Measurements from ENCODE around the gene GLRX5.

GLRX5 gene

GRCh38 chr14:95536036-95536593 lies 1.3 kb downstream of the GLRX5 start:
- no peak for DNase-seq

- DNase-seq, result no peak
These were observed 1.8 kb downstream of the GLRX5 start for GRCh38 chr14:95536671-95537070.

DNA sequence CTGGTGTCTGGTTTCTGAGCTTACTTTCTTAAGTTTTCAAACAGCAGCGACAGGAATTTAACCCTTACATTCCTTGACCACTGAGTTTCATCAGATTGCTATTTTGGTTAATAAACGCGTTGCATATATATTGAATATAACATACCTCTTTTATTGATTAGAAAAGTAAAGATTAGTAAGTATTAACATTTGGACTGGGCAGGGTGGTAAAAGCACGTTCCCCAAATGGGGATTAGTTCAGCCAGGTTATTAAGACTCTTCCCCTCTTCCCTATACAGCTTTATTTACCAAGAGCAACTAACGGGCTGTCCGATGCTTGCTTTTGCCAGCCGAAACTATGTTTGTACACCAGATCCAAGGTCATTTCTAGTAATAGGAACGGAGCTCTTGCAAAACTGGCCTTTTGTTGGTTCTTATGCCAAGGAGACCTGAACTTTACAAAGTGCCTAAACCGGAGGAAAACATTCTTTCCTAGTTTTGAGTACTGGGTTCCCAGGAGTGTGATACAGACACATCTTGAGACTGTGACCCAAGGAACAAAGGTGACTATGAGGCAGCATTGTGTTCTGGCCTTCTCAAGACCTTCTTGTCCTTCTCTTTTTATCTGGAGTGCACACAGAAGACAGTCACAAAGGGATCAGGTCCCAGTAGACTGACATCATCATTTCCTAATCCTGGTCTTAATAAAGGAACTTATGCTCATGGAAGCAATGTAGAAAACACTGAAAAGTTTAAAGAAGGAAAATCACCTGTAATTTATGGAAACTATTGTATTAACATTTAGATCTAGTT lies 2.6 kb downstream of the GLRX5 start:
- no peak for DNase-seq

- no peak for DNase-seq
These were observed 4.1 kb downstream of the GLRX5 start for GRCh38 chr14:95538801-95539509.

DNA sequence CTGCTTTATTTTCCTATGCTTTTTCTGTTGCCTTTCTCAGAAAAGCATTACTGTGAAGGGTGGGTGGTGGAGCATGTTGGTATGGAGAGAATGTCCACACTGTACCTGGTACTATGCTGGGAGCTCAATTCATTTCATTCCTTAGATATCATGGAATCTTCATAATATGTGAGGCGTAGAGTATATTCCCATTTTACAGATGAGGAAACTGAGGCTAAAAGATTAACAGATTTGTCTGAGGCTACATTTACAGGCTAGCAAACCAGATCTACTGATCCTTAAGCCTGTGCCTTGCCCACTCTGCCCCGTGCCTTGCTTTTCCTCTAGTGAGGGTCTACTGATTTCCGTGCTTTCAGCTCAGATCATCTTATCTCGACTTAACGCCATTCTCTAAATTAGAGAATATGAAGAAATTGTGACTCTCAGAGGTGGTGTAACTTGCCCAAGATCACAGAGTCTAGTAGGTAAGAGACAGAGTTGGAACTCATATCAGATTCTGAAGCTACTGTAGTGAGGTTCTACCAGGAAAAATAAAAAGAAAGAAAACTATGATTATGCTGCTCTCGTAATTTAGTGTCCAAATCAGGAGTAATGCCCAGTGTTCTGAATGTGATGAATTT lies 5.5 kb downstream of the GLRX5 start:
- no peak for DNase-seq

DNA sequence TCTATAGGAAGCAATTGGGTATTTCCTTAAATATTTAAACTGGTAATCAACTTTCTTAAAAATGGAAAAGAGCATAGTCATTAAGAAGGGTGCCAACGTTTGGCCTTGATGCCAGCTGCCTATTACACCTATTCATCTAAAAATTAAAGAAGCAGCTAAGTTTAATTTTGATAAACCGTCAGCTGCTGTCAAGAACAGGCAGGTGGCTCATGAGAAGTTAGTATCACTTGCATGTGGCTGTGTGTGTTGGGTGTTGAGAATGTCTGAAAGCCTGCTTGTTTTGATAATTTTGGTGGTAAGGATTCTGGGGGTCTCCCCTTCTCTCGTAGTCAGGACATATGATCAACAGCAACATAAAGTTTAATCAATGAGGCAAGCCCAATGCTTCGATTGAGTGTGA lies 6.5 kb downstream of the GLRX5 start:
- DNase-seq, result no peak

GRCh38 chr14:95541932-95542930 lies 7.4 kb downstream of the GLRX5 start:
- no peak for DNase-seq

GRCh38 chr14:95543021-95543420 lies 8.2 kb downstream of the GLRX5 start:
- DNase-seq, result no peak

DNA sequence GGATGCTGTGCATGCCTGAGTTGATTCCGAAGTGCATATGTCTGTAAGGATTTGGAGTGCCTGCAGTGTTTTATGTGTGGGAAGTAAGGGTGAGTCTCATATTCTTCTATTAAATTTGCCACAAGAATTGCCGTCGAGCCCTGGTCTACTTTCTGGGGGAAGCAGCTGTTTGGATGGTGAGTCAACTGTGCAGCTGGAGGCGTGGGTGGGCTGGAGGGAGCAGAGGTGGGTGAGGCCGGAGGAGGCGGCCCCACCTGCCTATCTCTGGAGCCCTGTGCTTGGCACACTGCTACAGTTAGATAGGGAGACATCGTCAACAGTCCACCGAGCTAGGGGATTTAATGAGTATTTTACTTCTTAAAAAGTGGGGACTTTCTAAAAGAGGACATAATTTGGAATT lies 9.7 kb downstream of the GLRX5 start:
- no peak for DNase-seq

DNA sequence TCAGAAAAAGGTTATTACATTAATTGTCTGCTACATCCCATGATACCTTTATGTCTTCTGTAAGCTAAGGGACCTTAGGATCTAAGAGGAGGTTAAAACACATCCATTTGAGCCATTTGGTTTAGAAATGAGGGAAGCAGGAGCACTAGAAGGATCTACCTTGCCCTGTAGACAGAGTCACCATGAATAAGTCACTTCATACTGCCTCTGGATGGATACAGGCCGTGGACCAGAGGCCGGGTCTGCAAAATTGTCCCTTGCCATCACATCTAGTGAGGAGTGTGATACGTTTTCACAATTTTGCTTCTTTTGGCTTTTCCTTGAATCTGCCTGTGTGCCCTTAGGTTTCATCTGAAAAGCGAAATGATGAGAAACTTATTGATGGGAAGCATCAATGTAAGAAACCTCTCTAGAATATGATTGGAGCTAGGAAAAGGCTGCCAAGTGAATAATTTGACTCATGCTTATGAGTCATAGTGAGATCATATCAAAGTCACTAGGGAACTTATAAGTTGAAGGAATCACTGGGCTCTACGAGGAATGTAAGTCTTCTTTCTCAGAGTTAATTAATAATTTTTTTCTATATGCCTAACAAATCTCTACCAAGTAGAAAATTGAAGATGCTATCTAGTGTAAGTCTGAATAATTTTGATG lies 10.8 kb downstream of the GLRX5 start:
- DNase-seq, result peak; percentile 79

DNA sequence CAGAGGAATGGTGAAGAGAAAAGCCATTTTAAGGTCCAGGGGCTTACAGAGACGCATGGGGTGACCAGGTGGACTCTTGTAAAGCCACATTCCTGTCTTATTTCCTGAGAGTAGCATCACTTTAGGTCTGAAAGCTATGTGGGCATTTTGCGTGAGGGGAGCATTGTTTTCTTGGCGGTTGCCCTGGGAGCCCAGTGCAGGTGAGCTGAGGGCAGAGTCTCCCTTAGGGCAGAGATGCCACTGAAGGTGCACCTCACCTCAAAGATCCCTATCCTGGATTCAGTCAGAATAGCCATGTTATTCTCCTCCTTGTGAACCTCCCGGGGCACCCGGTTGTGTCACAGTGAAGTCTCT lies 12.4 kb downstream of the GLRX5 start:
- DNase-seq, result no peak

DNA sequence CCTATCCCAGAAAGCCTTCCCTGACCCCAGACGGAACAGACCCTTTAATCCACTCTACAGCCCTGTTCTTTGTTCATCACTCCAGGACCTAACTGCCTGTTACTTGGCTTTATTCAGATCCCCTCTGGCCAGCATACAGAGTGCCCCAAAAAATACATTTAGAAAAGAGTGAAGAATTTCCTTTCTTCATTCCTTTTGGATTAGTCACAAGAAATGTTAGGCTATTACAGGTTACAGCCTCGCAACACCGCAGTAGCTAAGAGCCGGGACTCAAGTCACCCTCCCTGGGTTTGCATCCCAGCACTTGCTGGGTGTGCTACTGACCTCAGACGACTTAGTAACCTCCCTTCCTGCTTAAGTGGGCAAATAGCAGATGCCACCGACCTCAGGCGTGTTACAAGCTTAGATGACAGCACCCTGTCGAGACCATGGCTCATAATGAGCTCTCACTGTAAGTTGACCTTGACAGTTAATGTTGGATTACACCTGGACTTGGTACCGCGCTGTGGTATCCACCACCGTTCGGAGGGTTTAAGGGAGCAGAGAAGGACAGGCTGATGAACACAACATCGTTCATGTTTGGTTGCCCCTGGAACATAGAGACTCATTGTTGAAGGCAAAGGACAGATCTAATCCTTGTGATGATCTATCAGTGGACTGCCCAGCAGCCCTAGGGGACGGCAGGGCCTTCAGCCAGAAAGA lies 12.9 kb downstream of the GLRX5 start:
- DNase-seq, result peak; percentile 45

DNA sequence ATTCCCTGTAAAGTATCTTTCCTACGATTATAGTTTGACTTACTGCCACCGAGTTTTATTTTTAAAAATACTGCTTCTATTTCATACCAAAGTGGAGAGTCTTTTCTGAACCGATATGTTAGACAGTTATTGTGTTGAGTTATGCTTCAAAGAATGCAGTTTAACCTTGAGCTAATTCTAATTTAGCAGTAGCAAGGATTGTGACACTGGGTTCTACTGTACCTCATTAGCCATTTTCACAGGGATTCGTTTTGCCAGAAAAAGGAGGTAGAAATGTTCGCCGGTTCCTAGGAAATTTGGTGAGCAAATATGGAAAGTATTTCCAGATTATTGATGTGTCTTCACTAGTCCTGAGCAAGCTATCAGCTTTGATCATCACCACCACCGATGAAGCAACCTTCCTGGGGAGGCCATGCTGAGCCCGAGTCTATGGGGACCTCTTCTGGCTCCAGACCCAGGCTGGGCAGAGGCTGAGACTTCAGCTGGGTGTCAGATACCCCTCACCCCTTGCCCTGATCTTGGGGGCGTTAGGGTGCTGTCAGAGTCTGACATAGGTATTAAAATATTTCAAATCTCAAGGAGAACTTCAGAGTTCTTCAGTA lies 13.6 kb downstream of the GLRX5 start:
- no peak for DNase-seq

DNA sequence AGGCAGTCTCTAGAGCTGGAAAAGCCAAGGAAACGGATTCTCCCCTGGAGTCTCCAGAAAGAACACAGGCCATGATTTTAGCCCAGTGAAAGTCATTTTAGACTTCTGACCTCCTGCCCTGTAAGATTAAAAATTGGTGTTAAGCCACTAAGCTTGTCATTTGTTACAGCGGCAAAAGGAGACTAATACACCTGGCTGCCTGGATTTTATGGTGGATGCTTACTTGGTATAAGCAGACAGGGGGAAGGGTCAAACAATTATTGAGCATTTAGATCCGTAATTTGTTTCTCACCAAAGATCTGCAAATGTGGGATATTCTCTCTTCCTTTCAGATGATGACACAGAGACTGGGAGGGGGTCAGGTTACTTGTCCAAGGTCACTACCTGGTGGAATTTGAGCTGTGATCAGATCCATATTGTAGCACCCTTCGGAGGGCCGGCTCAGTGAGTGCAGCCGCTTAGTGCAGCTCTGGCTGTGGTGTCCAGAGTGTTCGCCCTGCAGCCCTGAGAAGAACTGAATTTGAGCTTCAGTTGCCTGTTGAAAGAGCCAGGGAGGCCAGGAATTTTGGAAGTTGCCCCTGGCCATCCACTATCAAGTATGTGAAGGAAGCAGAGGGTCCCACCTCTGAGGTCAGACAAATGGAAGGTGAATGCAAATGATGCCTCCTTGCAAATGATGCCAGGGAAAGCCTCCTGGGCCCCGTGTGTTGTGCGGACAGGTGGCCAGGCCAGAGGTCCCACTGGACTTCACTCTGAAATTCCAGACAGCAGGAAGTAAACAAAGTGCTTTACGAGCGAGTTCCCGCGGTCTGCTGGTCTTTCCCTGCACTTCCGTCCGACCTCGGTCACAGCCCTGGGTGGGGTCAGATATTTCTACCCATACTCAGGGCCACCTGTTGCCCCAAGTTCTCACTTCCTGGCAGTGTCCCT lies 15.1 kb downstream of the GLRX5 start:
- DNase-seq, result no peak

GRCh38 chr14:95551435-95551834 lies 16.6 kb downstream of the GLRX5 start:
- DNase-seq, result no peak

GRCh38 chr14:95553141-95553540 lies 18.3 kb downstream of the GLRX5 start:
- DNase-seq, result no peak

- no peak for DNase-seq
These were observed 20.2 kb downstream of the GLRX5 start for GRCh38 chr14:95555053-95555452.

GRCh38 chr14:95557291-95557690 lies 22.4 kb downstream of the GLRX5 start:
- no peak for DNase-seq

- no peak for DNase-seq
These were observed 23.0 kb downstream of the GLRX5 start for GRCh38 chr14:95557832-95558231.

All from fibroblast of skin of abdomen (primary cell).